HUES6 (cell line): ENCODE results near the gene TMEM100.

Experiments
- H3K27ac ChIP-seq: 2 replicates; pipeline ENCODE4 v1.7.0; 2013; ENCODE audit warnings: low read depth, mild to moderate bottlenecking, low read length, inconsistent platforms
- H3K27me3 ChIP-seq: 2 replicates; pipeline ENCODE4 v1.6.1; 2013; ENCODE audit warnings: low read length; ENCODE audit not compliant: control insufficient read depth, insufficient read depth
- H3K36me3 ChIP-seq: 2 replicates; pipeline ENCODE4 v1.6.1; 2013; ENCODE audit warnings: low read length; ENCODE audit not compliant: control insufficient read depth, insufficient read depth
- H3K4me1 ChIP-seq: 2 replicates; pipeline ENCODE4 v1.6.1; 2013; ENCODE audit warnings: low read length; ENCODE audit not compliant: control insufficient read depth, insufficient read depth
- H3K4me3 ChIP-seq: 2 replicates; pipeline ENCODE4 v1.5.1; 2013; ENCODE audit warnings: low read depth, low read length
- H3K9ac ChIP-seq: one replicate; pipeline ENCODE4 v1.6.1; 2013; ENCODE audit warnings: mild to moderate bottlenecking, low read length
- H3K9me3 ChIP-seq: 2 replicates; pipeline ENCODE4 v1.6.1; 2013; ENCODE audit warnings: low read depth, low read length; ENCODE audit not compliant: control insufficient read depth, insufficient read depth

The TMEM100 gene, protein sequence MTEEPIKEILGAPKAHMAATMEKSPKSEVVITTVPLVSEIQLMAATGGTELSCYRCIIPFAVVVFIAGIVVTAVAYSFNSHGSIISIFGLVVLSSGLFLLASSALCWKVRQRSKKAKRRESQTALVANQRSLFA

DNA sequence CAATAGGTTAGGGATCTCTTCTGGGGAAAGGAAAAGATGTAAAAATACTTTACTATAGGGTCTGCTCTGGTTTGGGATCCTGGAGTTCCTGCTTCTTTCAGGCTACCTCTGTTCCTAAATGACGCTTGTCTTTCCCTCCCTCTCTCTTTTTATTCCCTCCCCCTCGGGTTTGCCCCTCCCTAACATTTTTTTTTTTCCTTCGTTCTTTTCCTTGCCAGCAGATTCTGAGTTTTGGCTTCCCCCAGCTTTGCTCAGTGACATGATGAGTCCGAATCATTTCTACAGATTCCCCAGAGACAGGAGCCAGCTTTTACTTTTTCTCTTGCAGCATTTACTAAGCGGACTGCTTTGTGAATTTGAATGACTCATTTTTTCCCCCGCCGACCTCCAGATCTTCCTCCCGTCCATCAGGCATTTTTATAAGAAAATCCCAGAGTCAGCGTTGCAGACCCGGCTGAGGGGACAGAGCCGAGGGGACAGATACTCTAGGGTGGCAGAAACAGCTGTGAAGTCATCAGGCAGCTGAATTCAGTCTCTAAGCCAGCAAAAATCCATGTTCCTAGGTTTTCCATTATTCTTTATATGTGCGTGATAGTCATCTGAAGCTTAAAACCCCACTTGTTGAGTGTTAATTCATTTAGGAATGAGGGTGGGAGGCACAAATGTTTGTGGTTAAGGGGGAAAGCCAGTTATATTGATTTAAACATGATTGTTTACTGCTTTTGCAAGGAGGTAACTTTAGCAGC is at the start of gene TMEM100:
TMEM100 (minus strand) TSS at position 123 of the 746 bp plus-strand sequence. CDS start 1,794 bp downstream, outside the sequence.
- peaks cover 35% of the 10 kb centered on the region for H3K4me1 ChIP-seq
- no peak within 1 kb of the TSS for H3K27ac ChIP-seq
- H3K27me3 ChIP-seq, result no peaks in the 10 kb centered on the region
- no peaks in the 10 kb centered on the region for H3K9me3 ChIP-seq
- peak within 1 kb of the TSS; percentile 22 for H3K9ac ChIP-seq
- peak within 1 kb of the TSS; percentile 39 for H3K4me3 ChIP-seq
- H3K36me3 ChIP-seq, result no peaks in the 10 kb centered on the region

DNA sequence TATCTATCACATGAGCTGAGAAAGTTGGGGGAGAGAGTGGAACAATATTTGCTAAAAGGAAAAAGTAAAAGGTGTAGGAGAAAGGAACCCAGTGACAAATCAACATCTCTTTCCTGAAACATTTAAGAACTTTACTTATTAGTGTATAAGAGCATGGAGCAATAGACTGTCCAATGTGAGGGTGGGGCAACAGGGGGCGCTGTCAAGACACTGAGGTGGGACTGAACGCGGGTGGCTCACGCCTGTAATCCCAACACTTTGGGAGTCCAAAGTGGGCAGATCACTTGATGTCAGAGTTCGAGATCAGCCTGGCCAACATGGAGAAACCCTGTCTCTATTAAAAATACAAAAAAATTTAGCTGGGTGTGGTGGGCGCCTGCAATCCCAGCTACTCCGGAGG is 49.4 kb upstream of the TMEM100 start:
- H3K4me3 ChIP-seq, result no peak overlapping the region
- no peaks in the 10 kb centered on the region for H3K9me3 ChIP-seq
- H3K9ac ChIP-seq, result no peak overlapping the region
- H3K36me3 ChIP-seq, result peaks cover 15% of the 10 kb centered on the region
- H3K27ac ChIP-seq, result no peak overlapping the region
- no peaks in the 10 kb centered on the region for H3K4me1 ChIP-seq
- no peaks in the 10 kb centered on the region for H3K27me3 ChIP-seq

DNA sequence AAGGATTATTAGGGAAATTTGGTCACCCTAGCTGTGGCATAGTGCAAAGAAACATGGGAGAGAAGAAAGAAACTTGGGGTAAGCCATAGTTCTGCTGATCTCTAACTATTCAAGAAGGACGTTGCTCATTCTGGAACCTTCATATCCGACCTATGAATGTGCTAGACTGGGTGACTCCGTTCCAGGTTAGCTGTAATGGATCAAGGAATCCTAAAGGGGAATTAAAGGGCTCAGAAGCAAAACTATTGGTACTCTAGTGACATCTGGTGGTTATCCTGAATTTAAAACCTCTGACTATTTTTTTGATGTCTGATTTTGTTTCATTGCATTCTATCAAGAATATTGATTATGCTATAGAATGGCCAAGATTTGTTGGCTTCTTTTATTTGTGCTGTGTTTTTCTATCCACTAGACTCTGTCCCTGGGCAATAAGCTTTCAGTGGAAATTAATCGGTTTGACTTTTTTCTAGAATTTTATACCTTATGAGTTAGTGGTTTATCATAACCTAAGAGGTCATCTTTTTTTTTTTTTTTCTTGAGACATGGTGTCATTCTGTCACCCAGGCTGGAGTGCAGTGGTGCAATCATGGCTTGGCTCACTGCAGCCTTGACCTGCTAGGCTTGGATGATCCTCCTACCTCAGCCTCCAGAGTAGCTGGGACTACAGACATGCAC is 47.7 kb upstream of the TMEM100 start:
- no peaks in the 10 kb centered on the region for H3K4me1 ChIP-seq
- no peak overlapping the region for H3K4me3 ChIP-seq
- H3K9ac ChIP-seq, result no peak overlapping the region
- no peaks in the 10 kb centered on the region for H3K27me3 ChIP-seq
- H3K27ac ChIP-seq, result no peak overlapping the region
- peaks cover 3% of the 10 kb centered on the region; the same call in 1 of the 2 replicates for H3K36me3 ChIP-seq
- no peaks in the 10 kb centered on the region for H3K9me3 ChIP-seq

DNA sequence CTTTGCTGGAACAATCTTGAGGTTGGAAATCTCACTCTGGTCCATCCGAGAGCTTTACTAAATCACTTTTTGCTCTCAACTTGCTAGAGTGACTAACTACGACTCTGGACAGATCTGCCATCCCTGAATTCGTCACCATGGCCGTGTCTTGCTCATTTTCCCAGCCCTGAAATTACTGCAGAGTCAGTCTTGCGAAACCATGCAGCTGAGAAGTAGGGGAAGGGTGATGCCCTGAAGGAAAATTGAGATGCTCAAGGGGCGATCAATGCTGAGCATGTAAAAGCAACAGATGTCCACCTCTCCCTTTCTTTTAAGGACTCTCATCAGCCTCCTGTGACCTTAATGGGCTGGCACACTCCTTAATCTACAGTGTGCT is 46.9 kb upstream of the TMEM100 start:
- Histone ChIP-seq H3K4me1 (no peaks in the 10 kb centered on the region), H3K4me3 (no peak overlapping the region), H3K27ac (no peak overlapping the region), H3K9ac (no peak overlapping the region), H3K36me3 (peaks cover 3% of the 10 kb centered on the region; the same call in 1 of the 2 replicates), H3K27me3 (no peaks in the 10 kb centered on the region), H3K9me3 (no peaks in the 10 kb centered on the region)

DNA sequence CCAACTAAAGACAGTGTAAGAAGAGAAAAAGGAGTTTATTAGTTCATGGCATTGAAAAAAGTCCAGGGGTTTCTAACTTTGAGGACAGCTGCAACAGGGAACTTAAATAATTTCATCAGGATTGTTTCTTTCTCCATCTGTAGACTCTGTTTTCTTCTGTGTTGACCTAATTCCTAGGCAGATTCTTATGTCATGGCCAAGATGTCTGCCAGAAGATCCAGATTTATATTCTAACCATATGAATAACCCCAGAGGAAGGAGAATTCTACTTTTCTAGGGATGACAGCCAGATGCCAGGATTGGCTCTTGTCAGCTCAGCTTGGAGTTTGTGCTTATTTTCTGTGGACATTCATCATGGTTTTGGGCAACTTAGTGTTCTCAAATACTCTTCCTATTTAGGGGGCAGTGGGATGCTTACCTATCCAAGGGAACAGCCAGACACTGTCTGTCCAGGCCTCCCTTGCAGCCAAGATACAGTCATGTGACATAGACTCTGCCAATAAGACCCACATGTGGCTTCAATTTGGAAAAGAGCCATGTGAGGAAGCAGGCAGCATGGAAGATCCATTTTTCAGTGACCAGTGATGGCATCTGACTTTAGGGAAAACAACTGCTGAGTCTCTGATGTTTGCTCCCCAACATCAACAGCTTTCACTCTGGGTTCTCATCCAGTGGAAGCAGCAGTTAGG is 46.4 kb upstream of the TMEM100 start:
- H3K27ac ChIP-seq, result no peak overlapping the region

DNA sequence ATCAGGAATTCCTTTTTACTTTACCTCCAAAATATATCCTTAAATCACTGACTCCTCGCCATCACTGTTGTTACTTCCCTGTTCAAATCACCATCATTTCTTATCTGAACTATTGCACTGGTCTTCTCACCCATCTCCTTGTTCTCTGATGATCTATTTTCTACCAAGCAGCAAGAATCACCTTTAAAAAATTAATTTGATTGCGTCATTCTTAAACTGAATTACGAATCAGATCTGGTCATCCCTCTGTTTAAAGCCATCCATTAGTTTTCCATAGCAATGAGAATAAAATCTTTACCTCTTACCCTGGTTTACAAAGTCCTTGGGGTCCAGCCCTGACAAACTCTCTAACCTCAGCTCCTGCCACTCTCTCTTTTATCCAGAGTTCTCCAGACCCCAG is 42.8 kb upstream of the TMEM100 start:
- H3K36me3 ChIP-seq, result no peaks in the 10 kb centered on the region
- no peak overlapping the region for H3K9ac ChIP-seq
- no peaks in the 10 kb centered on the region for H3K4me1 ChIP-seq
- no peak overlapping the region for H3K27ac ChIP-seq
- H3K27me3 ChIP-seq, result no peaks in the 10 kb centered on the region
- no peak overlapping the region for H3K4me3 ChIP-seq
- H3K9me3 ChIP-seq, result no peaks in the 10 kb centered on the region

More for the DNA sequence above, 46.4 kb upstream of the TMEM100 start:
- peaks cover 3% of the 10 kb centered on the region; the same call in 1 of the 2 replicates for H3K36me3 ChIP-seq
- no peaks in the 10 kb centered on the region for H3K4me1 ChIP-seq
- H3K4me3 ChIP-seq, result no peak overlapping the region
- no peaks in the 10 kb centered on the region for H3K27me3 ChIP-seq
- H3K9me3 ChIP-seq, result no peaks in the 10 kb centered on the region
- no peak overlapping the region for H3K9ac ChIP-seq

DNA sequence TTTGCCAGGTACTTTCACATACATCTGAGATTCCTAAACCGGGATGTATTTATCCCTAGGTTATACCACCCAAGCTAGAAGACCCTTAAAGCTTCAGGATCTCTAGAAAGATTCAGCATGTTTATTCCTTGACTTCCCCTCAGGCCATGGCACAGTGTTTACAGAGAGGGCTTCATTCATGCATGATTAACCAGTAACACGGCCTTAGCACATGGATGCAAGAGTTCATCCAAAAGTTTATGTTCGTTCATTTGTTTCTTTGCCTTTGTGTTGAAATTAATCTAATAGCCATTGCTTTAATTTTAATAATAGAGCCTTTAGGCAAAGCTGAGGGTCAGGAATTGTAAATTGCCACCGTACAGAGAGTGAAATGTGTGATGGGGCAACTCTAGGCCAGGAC is 41.9 kb upstream of the TMEM100 start:
- no peak overlapping the region for H3K27ac ChIP-seq
- no peaks in the 10 kb centered on the region for H3K9me3 ChIP-seq
- H3K36me3 ChIP-seq, result no peaks in the 10 kb centered on the region
- no peak overlapping the region for H3K9ac ChIP-seq
- no peak overlapping the region for H3K4me3 ChIP-seq
- H3K27me3 ChIP-seq, result no peaks in the 10 kb centered on the region
- H3K4me1 ChIP-seq, result no peaks in the 10 kb centered on the region

DNA sequence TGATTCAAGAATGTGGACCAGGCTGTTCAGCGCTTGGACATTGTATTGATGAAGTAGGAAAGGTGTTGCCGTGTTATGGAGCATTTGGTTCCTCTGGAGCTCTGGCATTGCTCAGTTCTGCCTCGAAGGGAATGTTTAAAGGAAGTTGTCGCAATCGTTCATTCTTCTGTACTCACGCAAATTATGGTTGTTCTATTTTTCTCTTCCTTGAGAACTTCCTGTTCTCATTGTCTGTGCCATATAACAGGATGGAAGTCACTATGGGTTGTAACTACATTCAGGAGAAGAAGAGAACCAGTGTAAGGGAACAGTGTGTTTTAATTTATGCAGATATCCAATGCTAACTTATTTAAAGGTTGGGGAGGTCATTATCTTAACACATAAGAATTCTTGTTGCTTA is 41.2 kb upstream of the TMEM100 start:
- Histone ChIP-seq H3K4me1 (no peaks in the 10 kb centered on the region), H3K9me3 (no peaks in the 10 kb centered on the region), H3K27ac (no peak overlapping the region), H3K36me3 (no peaks in the 10 kb centered on the region), H3K27me3 (no peaks in the 10 kb centered on the region), H3K4me3 (no peak overlapping the region), H3K9ac (no peak overlapping the region)

DNA sequence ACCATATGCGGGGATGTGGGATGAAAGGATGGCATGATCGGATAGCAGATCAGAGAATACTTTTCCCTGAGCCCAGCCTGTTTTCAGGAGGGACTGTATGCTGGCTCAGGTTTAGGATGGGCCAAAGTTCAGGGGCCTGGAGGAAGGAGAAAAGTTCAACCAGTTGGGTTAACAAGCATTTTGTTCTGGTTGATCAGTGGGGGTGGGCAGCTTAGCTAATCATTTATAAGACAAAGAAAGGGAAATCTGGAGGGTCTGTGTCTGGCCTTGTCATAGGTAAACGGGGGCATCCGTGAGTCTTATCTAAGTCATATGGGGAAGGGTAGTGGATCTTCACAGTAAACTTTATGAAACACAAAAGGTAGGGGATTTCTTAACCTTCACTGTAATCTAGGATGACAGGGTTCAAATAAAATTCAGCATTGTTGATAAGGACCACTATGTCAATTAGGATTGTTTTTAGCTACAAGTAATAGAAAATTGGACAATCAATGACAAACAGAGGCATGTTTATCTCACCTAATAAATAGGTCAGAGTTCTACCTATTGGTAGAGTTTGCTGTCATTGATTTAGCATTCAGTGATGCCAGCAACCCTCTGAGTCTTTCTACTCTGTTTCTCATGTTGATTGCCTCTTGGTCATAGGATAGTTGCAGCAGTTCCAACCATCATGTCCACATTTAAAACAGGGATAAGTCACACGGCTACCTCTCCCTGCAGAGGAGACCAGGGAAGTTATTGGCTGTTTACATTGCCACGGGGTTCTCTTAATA is 39.6 kb upstream of the TMEM100 start:
- no peak overlapping the region for H3K27ac ChIP-seq

DNA sequence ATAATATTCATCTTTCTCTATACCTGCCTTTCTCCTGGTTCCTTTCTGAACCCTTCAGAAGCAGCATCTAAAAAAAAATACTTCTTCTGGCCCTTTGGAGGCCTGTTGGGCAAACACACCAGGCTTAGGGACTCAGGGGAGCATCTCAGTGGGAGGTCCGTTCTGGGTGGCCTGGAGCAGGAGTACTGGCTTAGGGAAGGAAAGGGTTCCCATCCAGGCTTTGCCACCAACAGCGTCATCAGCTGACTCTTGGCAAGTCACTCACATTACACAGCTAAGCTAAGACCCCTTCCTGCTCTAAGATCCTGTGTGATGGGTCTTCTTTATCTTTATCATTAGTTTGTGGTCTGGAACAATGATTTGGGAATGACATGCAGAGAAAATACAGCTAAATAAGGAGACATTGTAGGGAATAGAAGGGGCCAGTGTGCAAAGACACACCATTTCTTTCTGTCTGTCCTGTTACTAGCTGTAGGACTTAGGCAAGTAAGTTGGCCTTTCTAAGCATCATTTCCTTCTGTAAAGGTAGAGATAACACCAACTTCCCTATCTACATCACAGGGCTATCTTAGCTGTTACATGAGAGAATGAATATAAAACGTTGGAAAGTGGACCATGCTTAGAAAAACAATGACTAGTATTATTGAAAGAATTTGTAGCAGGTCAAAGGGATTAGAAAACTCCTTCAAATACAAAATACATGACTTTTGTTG is 38.1 kb upstream of the TMEM100 start:
- Histone ChIP-seq H3K4me1 (no peaks in the 10 kb centered on the region), H3K9ac (no peak overlapping the region), H3K36me3 (no peaks in the 10 kb centered on the region), H3K27me3 (no peaks in the 10 kb centered on the region), H3K27ac (no peak overlapping the region), H3K4me3 (no peak overlapping the region), H3K9me3 (no peaks in the 10 kb centered on the region)

More for the DNA sequence above, 39.6 kb upstream of the TMEM100 start:
- Histone ChIP-seq H3K4me1 (no peaks in the 10 kb centered on the region), H3K9me3 (no peaks in the 10 kb centered on the region), H3K4me3 (no peak overlapping the region), H3K27me3 (no peaks in the 10 kb centered on the region), H3K36me3 (no peaks in the 10 kb centered on the region), H3K9ac (no peak overlapping the region)
